Endothelial cell (in vitro differentiated cells): ENCODE measurements around the gene COL4A6. TPM values are rescaled to one million over a fixed set of nuclear protein-coding genes. Genes with fewer than 3 reads are reported as not detected.

Experiments
- DNase-seq: peaks from one replicate; pipeline ENCODE4 v3.0.0; 2021; ENCODE audit warnings: low spot score
- H3K27ac Mint-ChIP-seq: one replicate; pipeline ENCODE4 v1.8.0; 2021; ENCODE audit warnings: mixed read lengths, inconsistent platforms; ENCODE audit not compliant: unreplicated experiment
- H3K27me3 Mint-ChIP-seq: one replicate; pipeline ENCODE4 v1.8.0; 2021; ENCODE audit warnings: mild to moderate bottlenecking, moderate library complexity, mixed read lengths, inconsistent platforms; ENCODE audit not compliant: unreplicated experiment
- H3K36me3 Mint-ChIP-seq: one replicate; pipeline ENCODE4 v1.8.0; 2021; ENCODE audit warnings: mild to moderate bottlenecking, low read depth, mixed read lengths, inconsistent platforms; ENCODE audit not compliant: unreplicated experiment
- H3K4me1 Mint-ChIP-seq: one replicate; pipeline ENCODE4 v1.8.0; 2021; ENCODE audit warnings: mild to moderate bottlenecking, mixed read lengths, inconsistent platforms; ENCODE audit not compliant: unreplicated experiment
- H3K4me3 Mint-ChIP-seq: one replicate; pipeline ENCODE4 v1.8.0; 2021; ENCODE audit warnings: mild to moderate bottlenecking, mixed read lengths, inconsistent platforms; ENCODE audit not compliant: unreplicated experiment
- H3K9me3 Mint-ChIP-seq: one replicate; pipeline ENCODE4 v1.8.0; 2021; ENCODE audit warnings: mixed read lengths, inconsistent platforms; ENCODE audit not compliant: unreplicated experiment
- total RNA-seq: library from RNA; stranded (reverse); fragmentation: NEBNext Ultra II Directional; extraction: Animal tissue kit (Norgen Biotek cat#: 25700); gene quantifications from one replicate; pipeline ENCODE4 v1.2.1, GENCODE V29; 2021; ENCODE audit not compliant: unreplicated experiment
- TF ChIP-seq, protein P1 (sequence below): fragments of 200-600 bp; sonication (generic); IDR thresholded peaks from one replicate; pipeline ENCODE4 v1.5.0; 2021; ENCODE audit warnings: antibody characterized with exemption; ENCODE audit not compliant: unreplicated experiment

The COL4A6 gene
- total RNA-seq, 1 donor from 2014 or later = 10.5 TPM

- TF ChIP-seq, protein P1, sequence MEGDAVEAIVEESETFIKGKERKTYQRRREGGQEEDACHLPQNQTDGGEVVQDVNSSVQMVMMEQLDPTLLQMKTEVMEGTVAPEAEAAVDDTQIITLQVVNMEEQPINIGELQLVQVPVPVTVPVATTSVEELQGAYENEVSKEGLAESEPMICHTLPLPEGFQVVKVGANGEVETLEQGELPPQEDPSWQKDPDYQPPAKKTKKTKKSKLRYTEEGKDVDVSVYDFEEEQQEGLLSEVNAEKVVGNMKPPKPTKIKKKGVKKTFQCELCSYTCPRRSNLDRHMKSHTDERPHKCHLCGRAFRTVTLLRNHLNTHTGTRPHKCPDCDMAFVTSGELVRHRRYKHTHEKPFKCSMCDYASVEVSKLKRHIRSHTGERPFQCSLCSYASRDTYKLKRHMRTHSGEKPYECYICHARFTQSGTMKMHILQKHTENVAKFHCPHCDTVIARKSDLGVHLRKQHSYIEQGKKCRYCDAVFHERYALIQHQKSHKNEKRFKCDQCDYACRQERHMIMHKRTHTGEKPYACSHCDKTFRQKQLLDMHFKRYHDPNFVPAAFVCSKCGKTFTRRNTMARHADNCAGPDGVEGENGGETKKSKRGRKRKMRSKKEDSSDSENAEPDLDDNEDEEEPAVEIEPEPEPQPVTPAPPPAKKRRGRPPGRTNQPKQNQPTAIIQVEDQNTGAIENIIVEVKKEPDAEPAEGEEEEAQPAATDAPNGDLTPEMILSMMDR = no peak
- H3K27me3 Mint-ChIP-seq = no peaks in the 10 kb centered on the region
- H3K9me3 Mint-ChIP-seq = no peaks in the 10 kb centered on the region
- no peak for DNase-seq
- no peak overlapping the region for H3K4me3 Mint-ChIP-seq
- no peaks in the 10 kb centered on the region for H3K36me3 Mint-ChIP-seq
- no peak overlapping the region for H3K27ac Mint-ChIP-seq
- no peaks in the 10 kb centered on the region for H3K4me1 Mint-ChIP-seq
These were observed 30.3 kb upstream of the COL4A6 start for GRCh38 chrX:108468486-108468885.

DNA sequence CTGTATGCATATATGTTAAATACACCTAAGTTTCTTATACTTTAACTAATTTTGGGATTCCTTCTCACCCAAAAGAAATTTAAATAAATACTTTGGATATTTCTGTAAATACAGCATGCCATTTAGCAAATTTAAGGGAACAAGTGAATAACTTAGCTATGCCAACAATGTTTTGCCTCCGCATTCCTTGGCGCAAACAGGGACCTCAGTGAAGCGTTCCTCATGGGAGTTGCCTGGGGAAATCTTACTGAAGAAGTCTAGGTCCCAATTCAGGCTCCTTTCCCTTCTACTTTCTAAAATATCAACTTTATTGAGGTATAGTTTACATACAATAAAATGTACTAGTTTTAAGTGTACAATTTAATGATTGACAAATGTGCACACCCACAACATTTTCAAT lies 26.4 kb upstream of the COL4A6 start:
- TF ChIP-seq, protein P1 = no peak
- DNase-seq = no peak
- H3K27me3 Mint-ChIP-seq = no peaks in the 10 kb centered on the region
- H3K4me3 Mint-ChIP-seq = no peak overlapping the region
- H3K4me1 Mint-ChIP-seq = no peaks in the 10 kb centered on the region
- H3K36me3 Mint-ChIP-seq = no peaks in the 10 kb centered on the region
- no peak overlapping the region for H3K27ac Mint-ChIP-seq
- no peaks in the 10 kb centered on the region for H3K9me3 Mint-ChIP-seq

DNA sequence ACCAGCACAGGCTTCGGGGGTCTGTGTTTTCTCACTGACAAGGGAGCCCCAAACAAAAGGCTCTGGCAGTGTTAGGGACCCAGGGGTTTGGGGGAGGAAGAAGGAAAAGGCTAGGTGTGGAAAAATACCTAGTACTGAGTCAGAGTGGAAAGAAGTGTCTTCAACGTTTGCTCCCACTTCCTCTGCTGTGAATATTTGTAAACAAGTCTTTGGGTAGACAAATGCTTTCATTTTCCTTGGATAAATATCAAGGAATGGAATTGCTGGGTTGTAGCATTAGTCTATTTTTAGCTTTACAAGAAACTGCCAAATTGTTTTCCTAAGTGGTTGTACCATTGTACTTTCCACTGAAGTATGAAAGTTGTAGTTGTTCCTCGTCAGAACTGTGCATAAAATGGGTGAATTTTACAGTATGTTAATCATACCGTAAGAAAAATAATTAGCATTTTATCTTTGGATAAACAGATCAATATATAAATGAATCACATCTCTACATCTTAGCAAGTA lies 18.8 kb upstream of the COL4A6 start:
- DNase-seq = no peak
- TF ChIP-seq, protein P1 = no peak
- H3K9me3 Mint-ChIP-seq = no peaks in the 10 kb centered on the region
- no peaks in the 10 kb centered on the region for H3K27me3 Mint-ChIP-seq
- no peaks in the 10 kb centered on the region for H3K36me3 Mint-ChIP-seq
- no peak overlapping the region for H3K27ac Mint-ChIP-seq
- H3K4me1 Mint-ChIP-seq = no peaks in the 10 kb centered on the region
- H3K4me3 Mint-ChIP-seq = no peak overlapping the region

DNA sequence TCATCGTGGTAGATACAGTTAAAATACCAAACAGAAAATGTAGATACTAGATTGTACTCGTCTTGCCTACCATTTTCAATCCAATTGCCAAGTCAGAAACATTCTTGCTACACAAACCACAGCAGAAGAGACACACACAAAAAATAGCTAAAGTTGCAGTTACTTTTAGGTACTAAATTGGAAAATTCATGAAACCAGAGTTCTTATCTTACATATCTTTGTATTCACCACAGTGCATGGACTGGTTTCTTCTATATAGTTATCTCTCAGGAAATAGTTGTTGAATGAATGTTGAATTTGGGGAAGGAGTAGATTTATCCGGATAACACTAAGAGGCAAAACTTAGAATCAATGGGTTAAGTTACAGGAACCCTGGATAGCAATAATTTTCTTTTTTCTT lies 15.6 kb upstream of the COL4A6 start:
- Mint-ChIP-seq H3K4me1 (no peaks in the 10 kb centered on the region), H3K27ac (no peak overlapping the region), H3K27me3 (peaks cover 2% of the 10 kb centered on the region), H3K4me3 (no peak overlapping the region), H3K36me3 (no peaks in the 10 kb centered on the region), H3K9me3 (no peaks in the 10 kb centered on the region)
- TF ChIP-seq, protein P1 = no peak
- no peak for DNase-seq

GRCh38 chrX:108447303-108447702 lies 9.1 kb upstream of the COL4A6 start:
- Mint-ChIP-seq H3K9me3 (no peaks in the 10 kb centered on the region), H3K36me3 (peaks cover 3% of the 10 kb centered on the region), H3K4me3 (no peak overlapping the region), H3K27me3 (peaks cover 2% of the 10 kb centered on the region), H3K4me1 (peaks cover 3% of the 10 kb centered on the region), H3K27ac (no peak overlapping the region)
- TF ChIP-seq, protein P1 = no peak
- no peak for DNase-seq
